ENCODE measurements around the gene ENC1. TPM values are rescaled to one million over a fixed set of nuclear protein-coding genes. Genes with fewer than 3 reads are reported as not detected.
A peak's percentile ranks its signal among the peaks of the same experiment; 100 is the strongest.

The ENC1 gene
- polyA plus RNA-seq, 2 of the 4 experiments (the other 2 are of a cell fraction): 17.0 to 20.0 TPM

DNA sequence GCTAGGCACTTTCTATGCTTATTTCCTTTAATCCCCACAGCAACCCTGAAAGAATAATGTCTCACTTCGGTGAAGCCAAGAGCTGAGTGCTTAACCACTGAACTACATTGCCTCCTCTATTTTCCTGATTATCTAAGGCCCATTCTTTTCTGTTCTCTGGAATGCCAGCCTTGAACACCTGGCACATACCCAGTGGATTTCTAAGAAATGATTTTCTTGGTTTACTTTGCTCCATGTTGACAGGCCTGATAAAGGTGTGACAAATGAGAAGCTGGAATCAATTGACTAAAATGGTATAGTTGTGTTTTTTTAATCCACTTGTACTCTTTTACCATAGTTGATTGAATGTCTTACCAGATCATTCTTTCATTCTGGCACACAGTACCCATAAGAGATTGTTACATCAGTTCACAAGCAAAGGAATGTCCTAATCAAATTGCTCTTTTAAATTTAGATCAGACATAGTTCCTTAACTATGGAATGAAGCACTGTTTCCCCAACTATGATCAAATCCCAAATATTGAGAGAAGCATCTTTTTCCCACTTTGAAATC is 9.0 kb upstream of the ENC1 start:
- peak overlapping the region; percentile 67 for H3K4me2 ChIP-seq
- no peaks in the 10 kb centered on the region for H3K9me3 ChIP-seq
- peaks cover 15% of the 10 kb centered on the region for H3K4me1 ChIP-seq
- DNase-seq (ENCODE audit: low read depth in 1 of 2, low spot score in 1 of 2): no peak
- ChIA-PET CTCF (interaction anchor here (0.5 to 4.1 kb wide), 40 partner anchors 9 to 1118 kb away, joined by 3 to 47 read pairs (median 3); partner anchors contain the start of gene ENC1), POLR2A (no interaction called here)
- WGBS (ENCODE audit: missing lambda C conversion rate): 0% methylated on average over 1 of the region's 1 CpG
- no peak overlapping the region for H3K4me3 ChIP-seq
- no peak for TF ChIP-seq RCOR1 (IDR thresholded peaks at IDR 0.05; ENCODE audit: low read depth, low read length)
- TF ChIP-seq RAD21 (conservative IDR thresholded peaks at IDR 0.05 in 1 of 2, IDR thresholded peaks at IDR 0.05 in 1 of 2): no peak
- TF ChIP-seq EHF (CRISPR knock-in tag; IDR thresholded peaks at IDR 0.05): no peak
- TF ChIP-seq PHF8 (IDR thresholded peaks at IDR 0.05; ENCODE audit: borderline replicate concordance, low read depth): no peak
- TF ChIP-seq HOXA7 (CRISPR knock-in tag; IDR thresholded peaks at IDR 0.05): no peak
- no peak for TF ChIP-seq KDM1A (IDR thresholded peaks at IDR 0.05; ENCODE audit: low read depth)
- no peak for TF ChIP-seq CBX2 (IDR thresholded peaks at IDR 0.05; ENCODE audit: borderline replicate concordance, low read depth)
- TF ChIP-seq ZFP36 (IDR thresholded peaks at IDR 0.05; ENCODE audit: borderline replicate concordance, partially characterized antibody): no peak
- TF ChIP-seq SMC3 (IDR thresholded peaks at IDR 0.05): no peak
- TF ChIP-seq, protein P1, sequence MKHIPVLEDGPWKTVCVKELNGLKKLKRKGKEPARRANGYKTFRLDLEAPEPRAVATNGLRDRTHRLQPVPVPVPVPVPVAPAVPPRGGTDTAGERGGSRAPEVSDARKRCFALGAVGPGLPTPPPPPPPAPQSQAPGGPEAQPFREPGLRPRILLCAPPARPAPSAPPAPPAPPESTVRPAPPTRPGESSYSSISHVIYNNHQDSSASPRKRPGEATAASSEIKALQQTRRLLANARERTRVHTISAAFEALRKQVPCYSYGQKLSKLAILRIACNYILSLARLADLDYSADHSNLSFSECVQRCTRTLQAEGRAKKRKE (CRISPR knock-in tag; IDR thresholded peaks at IDR 0.05; ENCODE audit: low read depth): no peak
- no peak for TF ChIP-seq FOSB (CRISPR knock-in tag; IDR thresholded peaks at IDR 0.05)
- no peak for ATAC-seq
- peak overlapping the region in 1 of 2 experiments; percentile 43; a peak in 3 of 6 replicates for H3K27ac ChIP-seq
- FAIRE-seq: no peak

DNA sequence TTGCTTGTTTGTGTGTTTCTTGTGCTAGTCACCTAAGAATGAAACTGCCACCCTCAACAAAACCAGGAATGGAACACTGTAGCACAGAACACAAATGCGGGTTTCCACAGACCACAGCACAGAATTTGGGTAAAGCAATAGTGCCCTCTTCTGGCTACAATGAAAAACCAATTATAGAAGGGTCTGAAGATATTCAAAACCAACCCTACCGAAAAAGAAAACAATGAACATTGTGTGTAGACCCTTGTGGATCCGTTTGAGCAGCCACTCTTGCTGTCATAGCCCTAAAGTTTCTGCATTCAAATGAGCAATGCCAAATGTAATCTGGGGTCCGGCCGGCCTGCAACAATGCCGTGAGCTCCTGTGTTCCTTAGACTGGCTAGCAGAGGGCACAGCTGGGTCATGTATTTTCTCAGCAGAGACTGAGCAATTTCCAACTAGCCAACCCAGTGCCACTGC is 8.3 kb upstream of the ENC1 start:
- FAIRE-seq: peak; percentile 72
- peak; percentile 88 to 96 for ATAC-seq
- ChIA-PET POLR2A (no interaction called here), CTCF (interaction anchor here (0.5 to 4.1 kb wide), 39 partner anchors 9 to 1090 kb away, joined by 3 to 47 read pairs (median 3); partner anchors contain the start of gene ENC1)
- peak; percentile 65 to 77 for DNase-seq (ENCODE audit: low read depth in 1 of 2, low spot score in 1 of 2)
- no peak overlapping the region for H3K4me3 ChIP-seq
- H3K27ac ChIP-seq: peak overlapping the region in 1 of 2 experiments; percentile 43; a peak in 3 of 6 replicates
- peaks cover 16% of the 10 kb centered on the region for H3K4me1 ChIP-seq
- peak overlapping the region; percentile 67 for H3K4me2 ChIP-seq
- H3K9me3 ChIP-seq: no peaks in the 10 kb centered on the region
- 8% methylated on average over 6 of the region's 6 CpGs for WGBS (ENCODE audit: missing lambda C conversion rate)
- TF ChIP-seq RAD21 (conservative IDR thresholded peaks at IDR 0.05 in 1 of 2, IDR thresholded peaks at IDR 0.05 in 1 of 2): peak; percentile 95 to 97
- no peak for TF ChIP-seq MYC (IDR thresholded peaks at IDR 0.05; ENCODE audit: borderline replicate concordance, low read length)
- no peak for TF ChIP-seq KDM5A (IDR thresholded peaks at IDR 0.05)
- no peak for TF ChIP-seq CHD4 (IDR thresholded peaks at IDR 0.05; ENCODE audit: borderline replicate concordance)
- TF ChIP-seq HEYL (CRISPR knock-in tag; IDR thresholded peaks at IDR 0.05): no peak
- TF ChIP-seq KDM1A (IDR thresholded peaks at IDR 0.05; ENCODE audit: low read depth): no peak
- TF ChIP-seq MAFK (IDR thresholded peaks at IDR 0.05; ENCODE audit: partially characterized antibody): peak; percentile 27
- no peak for TF ChIP-seq HOXB13 (CRISPR knock-in tag; IDR thresholded peaks at IDR 0.05; ENCODE audit: low read depth)
- TF ChIP-seq RNF2 (IDR thresholded peaks at IDR 0.05; ENCODE audit: borderline replicate concordance, low read depth): no peak
- TF ChIP-seq FOSB (CRISPR knock-in tag; IDR thresholded peaks at IDR 0.05): no peak
- TF ChIP-seq, protein P2, sequence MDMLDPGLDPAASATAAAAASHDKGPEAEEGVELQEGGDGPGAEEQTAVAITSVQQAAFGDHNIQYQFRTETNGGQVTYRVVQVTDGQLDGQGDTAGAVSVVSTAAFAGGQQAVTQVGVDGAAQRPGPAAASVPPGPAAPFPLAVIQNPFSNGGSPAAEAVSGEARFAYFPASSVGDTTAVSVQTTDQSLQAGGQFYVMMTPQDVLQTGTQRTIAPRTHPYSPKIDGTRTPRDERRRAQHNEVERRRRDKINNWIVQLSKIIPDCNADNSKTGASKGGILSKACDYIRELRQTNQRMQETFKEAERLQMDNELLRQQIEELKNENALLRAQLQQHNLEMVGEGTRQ (IDR thresholded peaks at IDR 0.05): no peak
- no peak for TF ChIP-seq TP53 (CRISPR knock-in tag; IDR thresholded peaks at IDR 0.05)
- TF ChIP-seq, protein P3, sequence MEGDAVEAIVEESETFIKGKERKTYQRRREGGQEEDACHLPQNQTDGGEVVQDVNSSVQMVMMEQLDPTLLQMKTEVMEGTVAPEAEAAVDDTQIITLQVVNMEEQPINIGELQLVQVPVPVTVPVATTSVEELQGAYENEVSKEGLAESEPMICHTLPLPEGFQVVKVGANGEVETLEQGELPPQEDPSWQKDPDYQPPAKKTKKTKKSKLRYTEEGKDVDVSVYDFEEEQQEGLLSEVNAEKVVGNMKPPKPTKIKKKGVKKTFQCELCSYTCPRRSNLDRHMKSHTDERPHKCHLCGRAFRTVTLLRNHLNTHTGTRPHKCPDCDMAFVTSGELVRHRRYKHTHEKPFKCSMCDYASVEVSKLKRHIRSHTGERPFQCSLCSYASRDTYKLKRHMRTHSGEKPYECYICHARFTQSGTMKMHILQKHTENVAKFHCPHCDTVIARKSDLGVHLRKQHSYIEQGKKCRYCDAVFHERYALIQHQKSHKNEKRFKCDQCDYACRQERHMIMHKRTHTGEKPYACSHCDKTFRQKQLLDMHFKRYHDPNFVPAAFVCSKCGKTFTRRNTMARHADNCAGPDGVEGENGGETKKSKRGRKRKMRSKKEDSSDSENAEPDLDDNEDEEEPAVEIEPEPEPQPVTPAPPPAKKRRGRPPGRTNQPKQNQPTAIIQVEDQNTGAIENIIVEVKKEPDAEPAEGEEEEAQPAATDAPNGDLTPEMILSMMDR (IDR thresholded peaks at IDR 0.05): peak; percentile 95
- TF ChIP-seq RARB (CRISPR knock-in tag; IDR thresholded peaks at IDR 0.05): no peak
- TF ChIP-seq JUNB (IDR thresholded peaks at IDR 0.05): no peak
- TF ChIP-seq SREBF2 (IDR thresholded peaks at IDR 0.05): no peak
- TF ChIP-seq NFE2L2 (conservative IDR thresholded peaks at IDR 0.05; ENCODE audit: low read length): no peak
- no peak for TF ChIP-seq CEBPB (IDR thresholded peaks at IDR 0.05)
- no peak for TF ChIP-seq ZNF302 (CRISPR knock-in tag; IDR thresholded peaks at IDR 0.05)
- TF ChIP-seq CHD2 (IDR thresholded peaks at IDR 0.05; ENCODE audit: low read length, partially characterized antibody): no peak
- no peak for TF ChIP-seq TFCP2L1 (CRISPR knock-in tag; IDR thresholded peaks at IDR 0.05)
- no peak for TF ChIP-seq BHLHE40 (IDR thresholded peaks at IDR 0.05; ENCODE audit: low read depth, low read length)
- TF ChIP-seq HOXB5 (CRISPR knock-in tag; IDR thresholded peaks at IDR 0.05): no peak
- no peak for TF ChIP-seq ESRRA (IDR thresholded peaks at IDR 0.05; ENCODE audit: borderline replicate concordance, low read length)
- no peak for TF ChIP-seq ZFP36 (IDR thresholded peaks at IDR 0.05; ENCODE audit: borderline replicate concordance, partially characterized antibody)
- TF ChIP-seq SMC3 (IDR thresholded peaks at IDR 0.05): peak; percentile 93
- no peak for TF ChIP-seq GATA3 (IDR thresholded peaks at IDR 0.05; ENCODE audit: borderline replicate concordance)
- TF ChIP-seq ZC3H11A (IDR thresholded peaks at IDR 0.05): no peak

Data from A549 (cell line).